WTC11 (cell line): ENCODE measurements around the gene VWA7. TPM values are rescaled to one million over a fixed set of nuclear protein-coding genes. Genes with fewer than 3 reads are reported as not detected.
A peak's percentile ranks its signal among the peaks of the same experiment; 100 is the strongest.

Source experiments
- ATAC-seq: fragments of 200-7000 bp; cut with Tn5 transposase; 2 replicates; pipeline ENCODE4 v1.10.0; 2021; ENCODE audit warnings: mild to moderate bottlenecking, moderate library complexity
- CTCF ChIA-PET: fragments of 300-600 bp; sonication (Branson Sonifier 250); formaldehyde crosslinking; loops from one replicate; lab custom pipeline; 2021; ENCODE audit warnings: antibody characterized with exemption; lab: Charles Lee
- POLR2A ChIA-PET: fragments of 350-600 bp; sonication (Branson Sonifier 250); formaldehyde crosslinking; loops from one replicate; lab custom pipeline; 2021; ENCODE audit warnings: antibody characterized with exemption; lab: Charles Lee
- DNase-seq: peaks from one replicate; pipeline ENCODE4 v3.0.0; 2021; ENCODE audit warnings: low spot score
- H3K27ac Mint-ChIP-seq: 2 replicates; pipeline ENCODE4 v1.8.0; 2021; ENCODE audit warnings: mixed read lengths
- H3K27me3 Mint-ChIP-seq: 2 replicates; pipeline ENCODE4 v1.8.0; 2021; ENCODE audit warnings: low read depth, mild to moderate bottlenecking, moderate library complexity, mixed read lengths
- H3K36me3 Mint-ChIP-seq: 2 replicates; pipeline ENCODE4 v1.8.0; 2021; ENCODE audit warnings: mixed read lengths
- H3K4me1 Mint-ChIP-seq: 2 replicates; pipeline ENCODE4 v1.8.0; 2022; ENCODE audit warnings: mixed read lengths
- H3K4me3 Mint-ChIP-seq: 2 replicates; pipeline ENCODE4 v1.8.0; 2021; ENCODE audit warnings: mild to moderate bottlenecking, moderate library complexity, mixed read lengths
- H3K9me3 Mint-ChIP-seq: 2 replicates; pipeline ENCODE4 v1.8.0; 2021; ENCODE audit warnings: mixed read lengths
- RELA ChIP-seq: sonication (generic); formaldehyde crosslinking; IDR thresholded peaks from 2 replicates; pipeline ENCODE4 v1.8.1; 2022; ENCODE audit warnings: missing genetic modification reagents, mild to moderate bottlenecking, borderline replicate concordance
- SMAD4 ChIP-seq: sonication (generic); formaldehyde crosslinking; IDR thresholded peaks from 2 replicates; pipeline ENCODE4 v1.8.0; 2022; ENCODE audit warnings: mild to moderate bottlenecking, missing genetic modification reagents
- ZBTB21 ChIP-seq: sonication (generic); formaldehyde crosslinking; IDR thresholded peaks from 2 replicates; pipeline ENCODE4 v1.8.1; 2023; ENCODE audit warnings: mild to moderate bottlenecking, missing genetic modification reagents, borderline replicate concordance
- ZNF232 ChIP-seq: sonication (generic); formaldehyde crosslinking; IDR thresholded peaks from 2 replicates; pipeline ENCODE4 v1.8.0; 2022; ENCODE audit warnings: mild to moderate bottlenecking, missing genetic modification reagents
- total RNA-seq: library from RNA; stranded (reverse); gene quantifications from 3 replicates; pipeline ENCODE4 v1.2.3, GENCODE V29; 2021
- TF ChIP-seq, protein P1 (sequence below): fragments of 250-450 bp; sonication (Bioruptor Pico); IDR thresholded peaks from 2 replicates; pipeline ENCODE4 v1.9.0; 2021; ENCODE audit warnings: mild to moderate bottlenecking
- TF ChIP-seq, protein P2 (sequence below): sonication (generic); formaldehyde crosslinking; IDR thresholded peaks from 2 replicates; pipeline ENCODE4 v1.8.0; 2022; ENCODE audit warnings: mild to moderate bottlenecking, missing genetic modification reagents
- TF ChIP-seq, protein P3 (sequence below): sonication (generic); formaldehyde crosslinking; IDR thresholded peaks from 2 replicates; pipeline ENCODE4 v1.8.1; 2023; ENCODE audit warnings: mild to moderate bottlenecking, moderate library complexity, missing genetic modification reagents

The VWA7 gene
- total RNA-seq, 1 experiment from 2014 or later: 1.8 TPM

DNA sequence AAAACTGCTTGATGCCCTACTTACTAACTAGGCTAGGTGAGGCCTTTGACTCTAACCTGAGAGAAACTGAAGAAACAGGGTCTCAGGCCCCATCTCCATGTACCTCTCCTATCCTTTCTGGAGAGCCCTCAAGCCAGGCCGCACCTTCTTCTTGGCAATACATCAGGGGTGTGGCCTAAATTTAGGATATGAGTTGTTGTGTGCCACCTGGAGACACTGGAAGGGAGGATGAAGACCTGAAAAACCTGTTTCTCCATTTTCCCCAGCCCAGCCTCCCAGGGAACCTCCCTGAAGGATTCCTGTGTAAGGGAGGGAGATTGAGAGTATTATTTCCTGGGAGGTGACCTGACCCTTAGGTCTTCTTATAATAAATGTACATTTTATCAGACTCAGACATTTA is 58.9 kb downstream of the VWA7 start (continued):
- TF ChIP-seq ZBTB21: no peak
- TF ChIP-seq, protein P1, sequence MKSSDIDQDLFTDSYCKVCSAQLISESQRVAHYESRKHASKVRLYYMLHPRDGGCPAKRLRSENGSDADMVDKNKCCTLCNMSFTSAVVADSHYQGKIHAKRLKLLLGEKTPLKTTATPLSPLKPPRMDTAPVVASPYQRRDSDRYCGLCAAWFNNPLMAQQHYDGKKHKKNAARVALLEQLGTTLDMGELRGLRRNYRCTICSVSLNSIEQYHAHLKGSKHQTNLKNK (CRISPR knock-in tag): no peak

DNA sequence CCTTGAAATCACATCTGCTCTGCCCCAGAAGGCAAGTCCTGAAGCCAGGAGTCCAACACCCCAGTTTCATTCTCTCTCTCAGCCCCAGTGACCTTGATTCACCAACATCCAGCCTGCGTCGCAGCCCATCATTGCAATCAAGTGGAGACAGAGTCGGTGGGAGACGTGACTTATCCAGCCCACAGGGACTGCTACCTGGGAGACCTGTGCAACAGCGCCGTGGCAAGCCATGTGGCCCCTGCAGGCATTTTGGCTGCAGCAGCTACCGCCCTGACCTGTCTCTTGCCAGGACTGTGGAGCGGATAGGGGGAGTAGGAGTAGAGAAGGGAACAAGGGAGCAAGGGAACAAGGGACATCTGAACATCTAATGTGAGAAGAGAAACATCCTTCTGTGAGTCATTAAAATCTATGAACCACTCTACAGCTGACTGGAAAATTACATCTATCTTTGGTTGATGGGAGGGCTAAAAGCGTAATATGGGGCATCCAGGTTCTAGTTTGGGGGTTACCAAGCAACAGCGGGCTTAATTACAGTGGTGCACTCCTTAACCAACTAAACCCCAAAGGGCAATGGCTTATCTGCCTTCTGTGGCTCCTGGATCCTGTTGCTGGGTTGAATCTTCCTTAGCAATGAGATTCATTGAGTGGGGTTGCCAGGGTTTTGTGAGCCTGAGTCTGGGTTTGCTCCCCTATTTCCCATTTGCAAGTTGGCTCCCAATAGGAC is 59.5 kb downstream of the VWA7 start:
- Mint-ChIP-seq H3K27me3 (peaks cover 4% of the 10 kb centered on the region; the same call in 1 of the 2 replicates), H3K9me3 (no peaks in the 10 kb centered on the region), H3K4me1 (peaks cover 37% of the 10 kb centered on the region), H3K27ac (peak overlapping the region; percentile 20; the same call in 1 of the 2 replicates), H3K36me3 (no peaks in the 10 kb centered on the region), H3K4me3 (no peak overlapping the region; the same call in 1 of the 2 replicates)
- ATAC-seq: peak; percentile 76
- DNase-seq: peak; percentile 71
- CTCF ChIA-PET: interaction anchor here (0.5 to 1.3 kb wide), 6 partner anchors 12 to 385 kb away, joined by 3 to 9 read pairs (median 6); partner anchors contain the start of genes ABHD16A, DDAH2 and GPANK1
- TF ChIP-seq SMAD4 (CRISPR knock-in tag) (no peak), ZNF232 (CRISPR knock-in tag) (no peak), RELA (CRISPR knock-in tag) (no peak)
- TF ChIP-seq, protein P2, sequence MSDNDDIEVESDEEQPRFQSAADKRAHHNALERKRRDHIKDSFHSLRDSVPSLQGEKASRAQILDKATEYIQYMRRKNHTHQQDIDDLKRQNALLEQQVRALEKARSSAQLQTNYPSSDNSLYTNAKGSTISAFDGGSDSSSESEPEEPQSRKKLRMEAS: 0 out of 2 replicates have a peak, but pooled peaks have one; percentile 36
- TF ChIP-seq, protein P3, sequence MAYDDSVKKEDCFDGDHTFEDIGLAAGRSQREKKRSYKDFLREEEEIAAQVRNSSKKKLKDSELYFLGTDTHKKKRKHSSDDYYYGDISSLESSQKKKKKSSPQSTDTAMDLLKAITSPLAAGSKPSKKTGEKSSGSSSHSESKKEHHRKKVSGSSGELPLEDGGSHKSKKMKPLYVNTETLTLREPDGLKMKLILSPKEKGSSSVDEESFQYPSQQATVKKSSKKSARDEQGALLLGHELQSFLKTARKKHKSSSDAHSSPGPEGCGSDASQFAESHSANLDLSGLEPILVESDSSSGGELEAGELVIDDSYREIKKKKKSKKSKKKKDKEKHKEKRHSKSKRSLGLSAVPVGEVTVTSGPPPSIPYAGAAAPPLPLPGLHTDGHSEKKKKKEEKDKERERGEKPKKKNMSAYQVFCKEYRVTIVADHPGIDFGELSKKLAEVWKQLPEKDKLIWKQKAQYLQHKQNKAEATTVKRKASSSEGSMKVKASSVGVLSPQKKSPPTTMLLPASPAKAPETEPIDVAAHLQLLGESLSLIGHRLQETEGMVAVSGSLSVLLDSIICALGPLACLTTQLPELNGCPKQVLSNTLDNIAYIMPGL (CRISPR knock-in tag): no peak
- POLR2A ChIA-PET: no interaction called here

Other genes starting within 250 kb of the VWA7 start
- gene MCCD1, start 248.4 kb downstream of the VWA7 start, total RNA-seq: not detected in 3 replicates
- gene DDX39B, start 235.3 kb downstream of the VWA7 start, total RNA-seq: 704 to 738 TPM (median 712 TPM) in 3 replicates
- 2.7 to 4.1 TPM (median 4.0 TPM) in 3 replicates for gene ATP6V1G2, start 230.7 kb downstream of the VWA7 start, total RNA-seq
- gene NFKBIL1, start 229.7 kb downstream of the VWA7 start, total RNA-seq: 14.9 to 19.5 TPM (median 17.1 TPM) in 3 replicates
- gene LTA, start 205.0 kb downstream of the VWA7 start, total RNA-seq: 0.46 to 1.2 TPM (median 0.87 TPM) in 3 replicates
- gene TNF, start 201.8 kb downstream of the VWA7 start, total RNA-seq: 0.23 to 0.46 TPM (median 0.31 TPM) in 3 replicates
- 1.0 to 1.5 TPM (median 1.3 TPM) in 3 replicates for gene LTB, start 194.9 kb downstream of the VWA7 start, total RNA-seq
- gene LST1, start 191.1 kb downstream of the VWA7 start, total RNA-seq: 0.34 to 0.66 TPM in 2 of 3 replicates, not detected in the other
- not detected in 3 replicates for gene NCR3, start 184.3 kb downstream of the VWA7 start, total RNA-seq
- 5.4 to 8.5 TPM (median 7.1 TPM) in 3 replicates for gene AIF1, start 162.1 kb downstream of the VWA7 start, total RNA-seq
- gene PRRC2A, start 156.6 kb downstream of the VWA7 start, total RNA-seq: 372 to 381 TPM (median 373 TPM) in 3 replicates
- 366 to 410 TPM (median 396 TPM) in 3 replicates for gene BAG6, start 124.7 kb downstream of the VWA7 start, total RNA-seq
- 3.5 to 4.6 TPM (median 4.3 TPM) in 3 replicates for gene APOM, start 121.4 kb downstream of the VWA7 start, total RNA-seq
- gene C6orf47, start 116.5 kb downstream of the VWA7 start, total RNA-seq: 14.0 to 16.3 TPM (median 14.3 TPM) in 3 replicates
- gene GPANK1, start 112.3 kb downstream of the VWA7 start, total RNA-seq: 24.3 to 29.1 TPM (median 26.4 TPM) in 3 replicates
- 153 to 183 TPM (median 161 TPM) in 3 replicates for gene CSNK2B, start 111.2 kb downstream of the VWA7 start, total RNA-seq
- gene LY6G5B, start 107.4 kb downstream of the VWA7 start, total RNA-seq: 10.7 to 15.7 TPM (median 11.0 TPM) in 3 replicates
- 0.98 to 1.6 TPM (median 1.0 TPM) in 3 replicates for gene LY6G5C, start 96.3 kb downstream of the VWA7 start, total RNA-seq
- gene ABHD16A, start 74.0 kb downstream of the VWA7 start, total RNA-seq: 28.6 to 30.3 TPM (median 29.8 TPM) in 3 replicates
- not detected in 3 replicates for gene LY6G6F, start 70.5 kb downstream of the VWA7 start, total RNA-seq
- gene LY6G6D, start 62.0 kb downstream of the VWA7 start, total RNA-seq: not detected in 3 replicates
- 0.21 to 0.35 TPM in 2 of 3 replicates, not detected in the other for gene LY6G6C, start 55.6 kb downstream of the VWA7 start, total RNA-seq
- gene MPIG6B, start 54.0 kb downstream of the VWA7 start, total RNA-seq: 0.09 to 0.11 TPM (median 0.11 TPM) in 3 replicates
- gene DDAH2, start 48.0 kb downstream of the VWA7 start, total RNA-seq: 62.2 to 67.3 TPM (median 65.8 TPM) in 3 replicates
- gene CLIC1, start 40.8 kb downstream of the VWA7 start, total RNA-seq: 229 to 244 TPM (median 230 TPM) in 3 replicates
- gene MSH5, start 37.3 kb downstream of the VWA7 start, total RNA-seq: 43.1 to 62.3 TPM (median 56.1 TPM) in 3 replicates
- gene SAPCD1, start 14.7 kb downstream of the VWA7 start, total RNA-seq: 13.3 to 16.9 TPM (median 13.7 TPM) in 3 replicates
- 147 to 177 TPM (median 161 TPM) in 3 replicates for gene VARS1, start 18.4 kb upstream of the VWA7 start, total RNA-seq
- 104 to 121 TPM (median 119 TPM) in 3 replicates for gene LSM2, start 29.6 kb upstream of the VWA7 start, total RNA-seq
- gene HSPA1L, start 38.0 kb upstream of the VWA7 start, total RNA-seq: 1.2 to 2.1 TPM (median 1.9 TPM) in 3 replicates
- 57.2 to 80.1 TPM (median 75.8 TPM) in 3 replicates for gene HSPA1A, start 38.2 kb upstream of the VWA7 start, total RNA-seq
- gene HSPA1B, start 50.4 kb upstream of the VWA7 start, total RNA-seq: 75.3 to 105 TPM (median 96.4 TPM) in 3 replicates
- 42.6 to 44.8 TPM (median 42.8 TPM) in 3 replicates for gene NEU1, start 85.5 kb upstream of the VWA7 start, total RNA-seq
- gene SLC44A4, start 101.7 kb upstream of the VWA7 start, total RNA-seq: 3.1 to 3.5 TPM (median 3.5 TPM) in 3 replicates
- gene EHMT2, start 120.4 kb upstream of the VWA7 start, total RNA-seq: 137 to 169 TPM (median 168 TPM) in 3 replicates
- 24.0 to 46.2 TPM (median 44.1 TPM) in 3 replicates for gene ZBTB12, start 124.8 kb upstream of the VWA7 start, total RNA-seq
- gene C2, start 150.4 kb upstream of the VWA7 start, total RNA-seq: 1.3 TPM in 3 replicates
- 1.4 to 2.7 TPM (median 1.4 TPM) in 3 replicates for gene CFB, start 168.8 kb upstream of the VWA7 start, total RNA-seq
- gene NELFE, start 181.6 kb upstream of the VWA7 start, total RNA-seq: 73.8 to 88.7 TPM (median 79.0 TPM) in 3 replicates
- 80.0 to 84.0 TPM (median 81.8 TPM) in 3 replicates for gene SKIC2, start 181.8 kb upstream of the VWA7 start, total RNA-seq
- gene DXO, start 194.8 kb upstream of the VWA7 start, total RNA-seq: 13.8 to 16.5 TPM (median 15.7 TPM) in 3 replicates
- gene C4A, start 204.7 kb upstream of the VWA7 start, total RNA-seq: 3.8 to 5.2 TPM (median 4.2 TPM) in 3 replicates
- gene C4B, start 237.5 kb upstream of the VWA7 start, total RNA-seq: 3.7 to 5.1 TPM (median 5.0 TPM) in 3 replicates